B cell (primary cell): Measurements from ENCODE around the gene SH3TC1. TPM values are rescaled to one million over a fixed set of nuclear protein-coding genes. Genes with fewer than 3 reads are reported as not detected.
A peak's percentile ranks its signal among the peaks of the same experiment; 100 is the strongest.

Experiments
- ATAC-seq: fragments of 200-7000 bp; cut with Tn5 transposase; one replicate; pipeline ENCODE4 v1.10.0; 2021; ENCODE audit warnings: low read depth, mild to moderate bottlenecking, moderate number of reproducible peaks, moderate library complexity
- CTCF ChIA-PET: fragments of 350-600 bp; sonication (Branson Sonifier 250); formaldehyde crosslinking; loops from one replicate; lab custom pipeline; 2021; ENCODE audit warnings: antibody characterized with exemption, inconsistent platforms; lab: Charles Lee
- POLR2A ChIA-PET: fragments of 350-600 bp; sonication (Branson Sonifier 250); formaldehyde crosslinking; loops from one replicate; lab custom pipeline; 2021; ENCODE audit warnings: antibody characterized with exemption; lab: Charles Lee
- DNase-seq: peaks from one replicate; pipeline ENCODE4 v3.0.0; 2013
- H2AFZ ChIP-seq: 2 replicates; pipeline ENCODE4 v1.6.1; 2012; ENCODE audit warnings: mild to moderate bottlenecking, low read depth, low read length; ENCODE audit not compliant: insufficient read depth, poor library complexity, severe bottlenecking
- H3K27ac ChIP-seq, 2 donors: 1 replicate in 1 of 2; 2 replicates in 1 of 2; pipeline ENCODE4 v1.5.1; 2012 to 2013; ENCODE audit warnings: low read length in 2 of 2, mild to moderate bottlenecking in 2 of 2, moderate library complexity in 1 of 2
- H3K27me3 ChIP-seq, 4 experiments: fragments of 200-600 bp in 1 of 4; sonication (generic) in 1 of 4; replicated peaks in 1 of 4; 1 replicate in 2 of 4; 2 replicates in 2 of 4; pipeline versions ENCODE4 v1.6.1 to v1.7.0; 2013 to 2016; ENCODE audit warnings: low read length in 3 of 4, mild to moderate bottlenecking in 2 of 4, mixed read lengths in 1 of 4, moderate library complexity in 1 of 4; ENCODE audit not compliant: insufficient read depth in 4 of 4, control insufficient read depth in 3 of 4; ENCODE audit errors: control extremely low read depth in 1 of 4
- H3K36me3 ChIP-seq, 2 experiments: replicated peaks in 1 of 2; 1 replicate in 1 of 2; 2 replicates in 1 of 2; pipeline versions ENCODE4 v1.6.1 to v1.7.1; 2013; ENCODE audit warnings: low read length in 1 of 2; ENCODE audit not compliant: insufficient read depth in 2 of 2, control insufficient read depth in 1 of 2; ENCODE audit errors: control extremely low read depth in 1 of 2, extremely low read depth in 1 of 2
- H3K4me1 ChIP-seq, 2 donors: fragments of 200-600 bp in 1 of 2; sonication (generic) in 1 of 2; 1 replicate in 1 of 2; 2 replicates in 1 of 2; pipeline versions ENCODE4 v1.5.1 to v1.6.1; 2013 to 2017; ENCODE audit warnings: low read length in 2 of 2; ENCODE audit not compliant: control insufficient read depth in 2 of 2, insufficient read depth in 2 of 2
- H3K4me2 ChIP-seq: replicated peaks from 2 replicates; pipeline ENCODE3; 2012; ENCODE audit warnings: mild to moderate bottlenecking, low read depth, low read length; ENCODE audit not compliant: poor library complexity, severe bottlenecking
- H3K4me3 ChIP-seq, 5 experiments: fragments of 200-600 bp in 1 of 5; sonication (generic) in 1 of 5; 1 replicate in 3 of 5; 2 replicates in 2 of 5; pipeline versions ENCODE4 v1.5.1 to v1.7.0; 2011 to 2016; ENCODE audit warnings: low read length in 4 of 5, mild to moderate bottlenecking in 4 of 5, low read depth in 2 of 5, control low read depth in 1 of 5, moderate library complexity in 1 of 5; ENCODE audit not compliant: insufficient read depth in 1 of 5; ENCODE audit errors: control extremely low read depth in 1 of 5, extremely low read depth in 1 of 5
- H3K79me2 ChIP-seq: fragments of 200-600 bp; sonication (generic); one replicate; pipeline ENCODE4 v1.6.0; 2016; ENCODE audit warnings: low read length; ENCODE audit not compliant: control insufficient read depth, insufficient read depth
- H3K9ac ChIP-seq: fragments of 200-600 bp; sonication (generic); 2 replicates; pipeline ENCODE4 v1.6.1; 2017; ENCODE audit warnings: mild to moderate bottlenecking, low read length, moderate library complexity
- H3K9me3 ChIP-seq, 3 donors: one replicate each; pipeline versions ENCODE4 v1.6.1 to v1.7.1; 2013; ENCODE audit warnings: low read length in 2 of 3; ENCODE audit not compliant: control insufficient read depth in 2 of 3, insufficient read depth in 1 of 3; ENCODE audit errors: control extremely low read depth in 1 of 3
- H4K20me1 ChIP-seq: 2 replicates; pipeline ENCODE4 v1.6.0; 2012; ENCODE audit warnings: mild to moderate bottlenecking, low read length; ENCODE audit not compliant: insufficient read depth, control insufficient read depth, poor library complexity, severe bottlenecking
- H3K27ac Mint-ChIP-seq: one replicate; pipeline ENCODE4 v1.8.0; 2021; ENCODE audit warnings: mixed read lengths
- H3K27me3 Mint-ChIP-seq: one replicate; pipeline ENCODE4 v1.8.0; 2021; ENCODE audit warnings: mixed read lengths
- H3K4me1 Mint-ChIP-seq: one replicate; pipeline ENCODE4 v1.8.0; 2021; ENCODE audit warnings: mixed read lengths
- H3K4me3 Mint-ChIP-seq: one replicate; pipeline ENCODE4 v1.8.0; 2021; ENCODE audit warnings: mixed read lengths
- H3K9me3 Mint-ChIP-seq: one replicate; pipeline ENCODE4 v1.8.0; 2022; ENCODE audit warnings: mixed read lengths; ENCODE audit not compliant: insufficient read depth
- CTCF ChIP-seq: fragments of 200-600 bp; IDR thresholded peaks from one replicate; pipeline ENCODE4 v1.8.0; 2022; ENCODE audit warnings: antibody characterized with exemption, mild to moderate bottlenecking
- EZH2 ChIP-seq: IDR thresholded peaks from 2 replicates; pipeline ENCODE4 v1.6.1; 2012; ENCODE audit warnings: borderline replicate concordance, low read depth, mild to moderate bottlenecking, moderate library complexity, low read length; ENCODE audit not compliant: insufficient read depth, poor library complexity, severe bottlenecking
- WGBS: methylation state at CpG from one replicate; pipeline ENCODE4 v1.1.5; 2013; ENCODE audit warnings: missing lambda C conversion rate; ENCODE audit not compliant: insufficient coverage; 5-methylcytosine and 5-hydroxymethylcytosine counted together
- intact Hi-C: fragments of 100-400 bp; cut with micrococcal nuclease; formaldehyde crosslinking; loops from one replicate; pipeline ENCODE4 v1.10.0; 2022
- polyA plus RNA-seq: library from polyadenylated mRNA; depleted of rRNA; stranded (reverse); fragments of >200 nt; gene quantifications from 2 replicates; pipeline ENCODE4 v1.2.3, GENCODE V29; 2012
- total RNA-seq, 2 donors: library from RNA; stranded (reverse); fragments of 120-200 nt in 1 of 2; gene quantifications; 1 replicate in 1 of 2; 2 replicates in 1 of 2; pipeline versions ENCODE4 v1.2.3 to v1.2.4, GENCODE V29; 2013 to 2022

The SH3TC1 gene
- total and polyA plus RNA-seq, 2 donors (not counting 1 experiment from before 2014, with no cell fraction given) = 63.8 to 388 TPM

GRCh38 chr4:8204576-8205227, 5.6 kb downstream of the SH3TC1 start:
- no peak overlapping the region for H2AFZ ChIP-seq
- H3K4me1 Mint-ChIP-seq = peaks cover 71% of the 10 kb centered on the region
- H3K27ac Mint-ChIP-seq = no peak overlapping the region
- H3K9ac ChIP-seq = no peak overlapping the region
- no peaks in the 10 kb centered on the region for H3K9me3 Mint-ChIP-seq
- no peaks in the 10 kb centered on the region for H3K27me3 Mint-ChIP-seq
- H3K9me3 ChIP-seq = no peaks in the 10 kb centered on the region
- CTCF ChIA-PET = interaction anchor here (4.4 kb wide), 1 partner anchor 29 kb away, joined by 32 read pairs; no protein-coding TSS in a partner anchor
- no peak overlapping the region for H3K4me3 ChIP-seq
- 91% methylated on average over 30 of the region's 31 CpGs for WGBS
- peaks cover 0 to 39% of the 10 kb centered on the region in 2 experiments for H3K36me3 ChIP-seq
- intact Hi-C loops = no loop called here
- POLR2A ChIA-PET = interaction anchor here (7.7 kb wide), 1 partner anchor 23 kb away, joined by 50 read pairs; no protein-coding TSS in a partner anchor
- peaks cover 52 to 66% of the 10 kb centered on the region in 2 donors for H3K4me1 ChIP-seq
- H3K27me3 ChIP-seq = no peaks in the 10 kb centered on the region
- ATAC-seq = no peak
- H3K79me2 ChIP-seq = peaks cover 94% of the 10 kb centered on the region
- H4K20me1 ChIP-seq = peaks cover 81% of the 10 kb centered on the region
- peak overlapping the region; percentile 37 for H3K4me3 Mint-ChIP-seq
- DNase-seq = no peak
- H3K27ac ChIP-seq = no peak overlapping the region
- TF ChIP-seq CTCF (no peak), EZH2 (no peak)
- peak overlapping the region; percentile 63 for H3K4me2 ChIP-seq

GRCh38 chr4:8205241-8205707, 6.2 kb downstream of the SH3TC1 start:
- TF ChIP-seq CTCF = no peak
- TF ChIP-seq EZH2 = no peak
- Histone ChIP-seq H3K27ac (no peak overlapping the region), H3K4me1 (peaks cover 52 to 63% of the 10 kb centered on the region in 2 donors), H3K27me3 (no peaks in the 10 kb centered on the region), H3K4me2 (peak overlapping the region; percentile 63), H4K20me1 (peaks cover 87% of the 10 kb centered on the region), H3K79me2 (peaks cover 94% of the 10 kb centered on the region), H3K9ac (no peak overlapping the region), H3K4me3 (no peak overlapping the region), H2AFZ (no peak overlapping the region), H3K36me3 (peaks cover 0 to 45% of the 10 kb centered on the region in 2 experiments), H3K9me3 (no peaks in the 10 kb centered on the region)
- Mint-ChIP-seq H3K4me3 (peak overlapping the region; percentile 13), H3K27me3 (no peaks in the 10 kb centered on the region), H3K27ac (peak overlapping the region; percentile 15), H3K4me1 (peaks cover 67% of the 10 kb centered on the region), H3K9me3 (no peaks in the 10 kb centered on the region)
- no peak for ATAC-seq
- no peak for DNase-seq
- WGBS = 66% methylated on average over 17 of the region's 19 CpGs
- ChIA-PET POLR2A (no interaction called here), CTCF (no interaction called here)
- intact Hi-C loops = no loop called here
